GM12892 (cell line): ENCODE results near the gene TMEM154.

ENCODE experiments used
- DNase-seq: peaks from one replicate; pipeline ENCODE4 v3.0.0; 2011; ENCODE audit not compliant: insufficient read length
- FAIRE-seq: peaks from 2 replicates; lab custom pipeline; 2011; peaks lifted over from hg19 to GRCh38; lab: Jason Lieb, UNC
- POLR2A ChIP-seq: IDR thresholded peaks from 2 replicates; pipeline ENCODE4 v1.6.1; 2011; ENCODE audit warnings: low read depth, low read length, control low read depth
- POLR2AphosphoS5 ChIP-seq: IDR thresholded peaks from 2 replicates; pipeline ENCODE4 v1.6.1; 2011; ENCODE audit warnings: low read depth, low read length, control low read depth
- TAF1 ChIP-seq: IDR thresholded peaks from 2 replicates; pipeline ENCODE4 v1.6.1; 2011; ENCODE audit warnings: low read depth, mild to moderate bottlenecking, control low read depth, low read length, borderline replicate concordance

The TMEM154 gene

DNA sequence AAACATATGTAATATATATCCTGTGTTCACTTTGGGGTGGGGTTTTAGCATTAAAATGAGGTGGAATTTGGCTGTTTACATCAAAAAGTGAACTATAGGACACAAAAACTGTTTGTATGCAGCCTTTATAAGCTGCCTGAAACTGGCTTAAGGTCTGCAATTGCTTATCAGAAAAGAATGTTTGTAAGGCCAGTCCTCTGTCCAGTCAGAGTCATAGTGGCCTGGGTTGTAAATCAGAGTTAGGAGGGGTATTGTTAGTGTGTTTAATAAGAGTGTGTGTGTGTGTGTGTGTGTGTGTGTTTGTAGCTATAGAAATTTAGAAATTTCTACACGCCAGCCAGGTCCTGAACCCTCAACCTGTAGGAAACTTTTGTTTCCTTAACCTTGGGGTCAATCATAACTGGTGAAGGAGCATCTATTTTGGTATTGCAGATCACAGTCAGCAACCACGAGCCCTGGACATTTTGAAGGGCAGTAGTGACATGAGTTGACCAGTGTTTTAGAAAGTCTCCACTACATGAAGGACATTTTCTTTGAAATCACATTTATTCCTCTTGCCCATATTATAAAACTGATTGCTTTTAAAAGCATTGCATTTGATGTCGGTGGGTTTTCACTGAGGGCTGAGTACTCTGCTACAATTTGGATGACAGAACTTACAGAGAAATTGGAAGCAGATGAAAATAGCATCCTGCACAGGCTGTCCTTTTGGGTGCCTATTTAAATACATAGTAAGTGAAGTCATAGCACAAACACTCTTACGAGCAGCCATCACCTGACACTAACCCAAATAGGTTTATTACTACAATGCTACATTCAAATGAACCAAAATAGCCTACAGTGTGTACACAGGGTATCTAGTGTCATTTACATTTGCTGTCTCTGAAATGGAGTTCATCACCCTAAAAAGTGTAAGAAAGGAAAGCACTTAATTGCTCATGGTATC, 11.2 kb upstream of the TMEM154 start:
- DNase-seq (no peak), FAIRE-seq (peak; percentile 50)

DNA sequence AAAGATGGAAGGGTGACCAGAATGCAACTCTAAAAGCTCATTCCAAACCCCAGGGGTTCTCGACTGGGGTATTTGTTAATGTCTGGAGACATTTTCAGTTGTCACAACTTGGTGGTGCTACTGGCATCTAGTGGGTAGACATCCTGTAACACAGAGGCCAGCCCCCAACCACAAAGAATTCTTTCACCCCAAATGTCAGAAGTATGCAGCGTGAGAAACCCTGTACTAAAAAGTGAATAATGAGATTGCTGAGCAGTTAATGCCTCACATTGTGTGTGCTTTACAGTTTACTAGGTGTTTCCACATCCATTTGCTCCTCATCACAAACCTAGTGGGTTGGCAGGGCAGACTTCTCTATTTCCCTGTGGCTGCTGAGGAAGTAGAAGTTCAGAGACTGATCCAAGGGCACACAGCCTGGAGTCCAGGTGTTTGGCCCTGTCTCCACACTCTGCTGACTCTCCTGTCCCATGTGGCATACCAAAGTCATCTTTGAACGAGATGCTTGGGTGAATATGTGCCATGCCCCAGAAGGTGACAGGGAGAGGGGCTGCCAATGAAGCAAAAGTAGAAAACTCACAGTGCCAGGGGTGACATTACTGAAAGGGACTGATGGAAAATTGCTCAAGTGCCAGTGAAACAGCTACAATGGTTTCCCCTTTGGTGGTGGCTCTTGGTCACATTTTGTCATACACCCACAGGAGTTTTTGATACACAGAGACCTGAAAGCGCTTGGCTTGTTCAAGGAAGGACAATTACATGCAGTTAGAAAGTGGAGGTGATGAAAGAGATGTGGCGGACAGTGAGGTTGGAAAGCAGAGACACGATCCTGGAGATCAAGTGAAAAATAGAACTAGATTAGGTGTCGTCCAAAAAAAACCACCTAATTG, 10.1 kb upstream of the TMEM154 start:
- FAIRE-seq (no peak), DNase-seq (no peak)
- no peak for TF ChIP-seq POLR2A
- TF ChIP-seq TAF1: no peak
- TF ChIP-seq POLR2AphosphoS5: no peak

More for the DNA sequence above, 11.2 kb upstream of the TMEM154 start:
- TF ChIP-seq POLR2AphosphoS5: no peak

DNA sequence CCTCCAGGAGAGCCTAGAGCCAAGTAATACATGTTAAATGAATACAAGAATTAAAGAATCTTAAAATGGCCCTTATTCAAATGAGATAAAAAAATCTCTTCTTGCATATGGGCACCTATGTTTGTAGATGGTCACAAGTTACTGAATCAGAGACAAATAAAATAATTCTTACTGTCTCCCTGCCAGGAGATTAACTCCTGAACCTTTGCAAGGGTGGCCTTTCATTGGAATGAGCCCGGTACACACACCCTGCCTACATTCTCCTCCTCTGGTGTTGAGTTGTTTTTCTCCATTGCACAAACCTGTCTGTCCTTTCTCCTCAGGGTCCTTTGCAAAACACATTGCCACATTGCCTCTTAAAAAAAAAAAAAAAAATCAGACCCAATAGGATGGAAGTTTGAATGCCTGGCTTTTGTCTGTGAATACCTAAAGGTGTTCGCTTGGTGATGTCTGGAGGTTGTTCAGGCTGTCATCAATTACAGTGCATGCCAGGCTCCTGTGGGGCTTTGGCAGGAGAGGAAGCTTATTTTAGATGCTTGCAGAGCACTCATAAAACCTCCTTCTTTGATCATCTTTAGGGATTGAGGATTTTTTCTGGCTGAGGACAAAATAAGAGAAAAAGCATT, 8.3 kb upstream of the TMEM154 start:
- FAIRE-seq: no peak

DNA sequence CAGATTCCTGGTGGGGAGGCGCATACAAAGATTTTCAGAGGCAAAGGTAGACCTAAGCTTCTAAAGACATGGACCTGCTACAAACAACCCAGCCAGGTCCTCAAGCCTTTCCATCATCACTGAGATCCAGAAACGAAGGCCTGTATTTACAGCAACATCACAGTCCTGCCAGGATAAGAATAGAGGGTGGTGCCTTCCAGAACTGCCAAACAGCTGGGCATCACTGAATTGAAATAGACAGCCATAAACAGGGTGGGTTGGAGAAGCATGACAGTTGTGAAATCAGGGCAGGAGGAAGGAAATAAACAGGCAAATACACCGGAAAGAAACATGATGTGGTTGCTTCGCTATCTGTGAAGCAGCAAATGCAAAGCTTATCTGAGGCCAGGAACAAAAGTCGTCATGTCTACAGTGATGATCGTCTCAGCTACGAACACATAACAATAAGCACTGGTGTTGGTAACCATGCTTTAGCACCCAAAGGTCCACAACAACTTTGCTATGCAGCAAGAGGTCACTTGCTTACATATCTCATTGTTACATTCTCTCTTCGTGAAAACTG, 6.7 kb upstream of the TMEM154 start:
- TF ChIP-seq POLR2AphosphoS5 (no peak), POLR2A (no peak), TAF1 (no peak)
- no peak for DNase-seq
- peak; percentile 65 for FAIRE-seq

More for the DNA sequence above, 8.3 kb upstream of the TMEM154 start:
- DNase-seq: no peak
- TF ChIP-seq POLR2AphosphoS5 (no peak), TAF1 (no peak), POLR2A (no peak)

DNA sequence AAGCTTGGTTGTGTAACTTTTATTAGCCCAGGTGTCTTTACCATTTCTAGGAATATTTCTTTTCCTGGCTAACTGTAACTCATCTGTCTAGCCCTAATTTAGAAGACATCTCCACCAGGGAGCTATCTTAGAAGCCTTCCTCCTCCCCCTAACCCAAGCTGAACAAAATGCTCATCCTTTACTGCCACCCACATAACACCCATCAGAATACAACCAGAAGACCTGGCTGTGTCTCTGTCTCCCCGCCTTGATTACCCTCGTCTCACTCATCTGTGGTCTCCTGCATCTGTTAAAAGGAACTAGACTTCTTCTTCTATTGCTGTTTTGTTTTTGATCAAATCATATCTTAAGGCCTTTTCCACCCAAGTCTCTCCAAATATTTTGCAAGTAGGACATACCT, 4.8 kb upstream of the TMEM154 start:
- FAIRE-seq (no peak), DNase-seq (no peak)
- TF ChIP-seq POLR2A (no peak), POLR2AphosphoS5 (no peak)

DNA sequence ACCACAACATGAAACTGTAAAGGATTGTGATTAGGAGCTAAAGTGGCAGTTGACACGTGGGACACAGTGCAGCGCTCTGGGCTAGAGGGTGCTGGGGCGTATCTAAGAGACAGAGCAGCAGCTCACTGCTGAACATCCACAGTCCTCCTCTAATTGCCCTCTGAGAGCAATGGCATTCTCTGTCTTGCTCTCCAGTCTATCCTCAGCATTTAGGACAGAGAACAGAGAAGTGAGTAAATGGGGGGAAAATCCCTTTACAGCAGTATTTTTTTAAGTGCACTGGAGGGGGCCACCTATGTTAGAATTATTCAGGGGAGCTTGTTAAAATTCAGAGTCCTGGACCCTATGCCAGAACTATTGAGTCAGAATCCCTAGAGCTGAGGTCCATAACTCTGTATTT, 4.2 kb upstream of the TMEM154 start:
- peak; percentile 87 for FAIRE-seq
- DNase-seq: no peak
- no peak for TF ChIP-seq TAF1
- TF ChIP-seq POLR2A: no peak
- TF ChIP-seq POLR2AphosphoS5: no peak

DNA sequence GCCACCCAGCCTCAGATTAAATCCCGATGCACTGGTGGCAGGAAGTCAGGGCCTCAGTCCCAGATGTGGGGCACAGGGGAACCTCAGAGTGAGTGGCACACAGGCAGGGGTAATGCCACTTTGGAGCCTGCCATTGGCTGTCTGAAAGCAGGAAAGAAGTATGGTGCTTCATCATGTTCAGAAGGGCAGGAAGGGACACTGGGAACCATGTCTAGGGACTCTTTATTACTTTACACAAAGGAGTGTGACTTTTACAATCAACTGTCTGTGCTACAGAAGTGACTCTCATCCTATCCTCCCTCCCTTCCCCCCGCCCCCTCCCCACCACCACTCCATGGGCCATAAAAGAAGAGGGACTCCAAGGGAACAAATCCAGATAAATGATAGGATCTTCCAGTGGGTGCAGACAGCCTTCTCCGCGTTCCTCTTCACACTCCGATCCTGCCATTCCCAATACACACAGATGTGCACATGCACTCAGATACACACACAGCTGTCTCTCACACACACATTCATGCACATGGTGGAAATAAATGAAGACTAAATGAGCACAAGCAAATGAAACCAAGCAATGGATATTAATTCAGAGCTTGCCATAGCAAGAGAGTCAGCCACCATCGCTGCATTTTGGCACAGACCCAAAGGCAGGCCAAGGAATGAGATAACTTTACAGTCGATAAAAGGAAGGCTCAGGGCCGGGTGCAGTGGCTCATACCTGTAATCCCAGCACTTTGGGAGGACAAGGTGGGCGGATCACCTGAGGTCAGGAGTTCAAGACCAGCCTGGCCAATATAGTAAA, 2.5 kb upstream of the TMEM154 start:
- FAIRE-seq (no peak), DNase-seq (no peak)
- no peak for TF ChIP-seq POLR2AphosphoS5

DNA sequence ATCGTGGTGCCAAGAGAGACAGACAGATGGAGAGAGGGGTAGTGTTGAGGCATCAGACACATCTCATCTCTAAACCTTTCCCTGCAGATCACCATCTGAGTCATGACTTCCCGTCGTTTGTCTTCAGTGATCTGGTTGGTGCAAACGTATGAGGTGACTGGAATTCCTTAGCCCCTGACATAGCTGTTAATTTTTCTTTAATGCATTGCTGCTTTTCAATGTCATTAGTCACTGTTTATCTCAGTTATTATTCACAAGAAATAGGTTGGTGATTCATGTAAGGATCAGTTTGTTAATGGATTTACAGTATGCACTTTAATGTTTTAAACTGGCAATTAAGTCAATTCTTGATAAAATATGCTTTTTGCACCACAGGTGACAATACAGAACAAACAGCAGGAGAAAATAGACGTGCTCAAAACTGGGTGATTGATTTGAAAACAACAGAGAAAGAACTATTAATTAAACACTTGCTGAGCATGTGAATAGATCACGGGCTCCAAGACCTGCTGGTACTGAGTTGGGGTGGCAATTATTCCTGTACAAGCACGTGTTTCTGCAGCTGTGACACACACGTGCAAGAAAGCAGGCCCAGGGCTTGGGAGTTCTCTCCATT, 1.3 kb upstream of the TMEM154 start:
- no peak for TF ChIP-seq TAF1
- no peak for TF ChIP-seq POLR2AphosphoS5
- TF ChIP-seq POLR2A: no peak
- DNase-seq (no peak), FAIRE-seq (peak; percentile 84)

DNA sequence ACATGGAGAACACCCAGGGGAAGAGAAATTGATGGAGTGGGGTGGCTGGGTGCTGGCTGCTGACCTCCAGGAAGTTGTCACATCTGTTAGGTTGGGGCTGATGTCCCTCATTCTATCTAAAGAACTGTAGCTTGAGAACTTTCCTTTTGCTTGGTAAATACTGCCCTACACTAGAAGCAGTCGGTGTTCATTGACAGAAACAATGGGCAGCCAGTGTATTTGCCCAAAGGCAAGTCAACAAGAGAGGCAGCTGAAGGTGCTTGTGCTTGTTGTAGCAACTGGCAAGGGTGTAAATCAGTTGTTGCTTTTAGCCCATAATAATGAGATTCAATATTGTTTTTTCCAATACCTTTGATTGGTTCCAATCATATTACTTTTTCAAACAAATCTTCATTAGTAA, 956 bp downstream of the TMEM154 start:
- FAIRE-seq: no peak

DNA sequence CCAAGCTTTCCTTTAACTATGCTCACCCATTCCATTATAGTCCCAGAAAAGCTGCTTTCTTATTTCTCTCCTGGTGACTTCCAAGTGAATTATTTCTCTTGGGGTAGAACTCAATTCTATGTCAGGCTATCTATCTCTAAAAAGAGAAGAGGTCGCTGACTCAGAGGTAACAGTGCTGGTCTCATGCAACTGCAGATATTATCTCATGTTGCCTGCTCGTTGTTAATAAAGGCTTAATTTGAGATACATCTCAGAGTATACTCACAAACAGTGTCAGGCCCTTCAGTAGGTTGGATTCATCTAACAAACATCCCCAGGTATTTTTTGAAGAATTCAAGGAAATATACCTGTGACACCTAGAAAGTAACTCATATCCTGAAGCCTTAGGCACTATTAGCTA, 2.7 kb downstream of the TMEM154 start:
- no peak for DNase-seq
- TF ChIP-seq POLR2A (no peak), POLR2AphosphoS5 (no peak), TAF1 (no peak)
- FAIRE-seq: peak; percentile 94

More for the DNA sequence above, 956 bp downstream of the TMEM154 start:
- TF ChIP-seq POLR2AphosphoS5 (no peak), TAF1 (no peak), POLR2A (0 out of 2 replicates have a peak, but pooled peaks have one; percentile 24)
- DNase-seq: no peak
